Measurements from ENCODE around the gene SIN3B. TPM values are rescaled to one million over a fixed set of nuclear protein-coding genes. Genes with fewer than 3 reads are reported as not detected.

SIN3B gene
- total RNA-seq, 5 donors from 2014 or later (not counting 1 experiment from before 2014, with no cell fraction given): 76.4 to 94.5 (median 84.1) TPM

DNA sequence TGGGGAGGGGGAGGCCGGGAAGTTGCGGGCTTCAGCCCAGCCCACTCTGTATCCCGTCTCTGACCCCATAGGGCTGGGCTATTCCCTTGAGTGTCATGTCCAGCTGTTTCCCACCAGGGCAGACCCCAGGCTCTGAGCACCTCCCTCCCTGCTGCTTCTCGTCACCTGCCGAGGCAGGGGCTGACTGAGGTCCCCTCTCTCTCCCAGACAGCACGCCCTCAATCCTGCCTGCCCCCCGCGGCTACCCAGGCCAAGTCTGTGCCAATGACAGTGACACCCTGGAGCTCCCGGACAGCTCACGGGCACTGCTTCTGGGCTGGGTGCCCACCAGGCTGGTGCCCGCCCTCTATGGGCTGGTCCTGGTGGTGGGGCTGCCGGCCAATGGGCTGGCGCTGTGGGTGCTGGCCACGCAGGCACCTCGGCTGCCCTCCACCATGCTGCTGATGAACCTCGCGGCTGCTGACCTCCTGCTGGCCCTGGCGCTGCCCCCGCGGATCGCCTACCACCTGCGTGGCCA, 60.2 kb downstream of the SIN3B start:
- Mint-ChIP-seq H3K36me3 (no peaks in the 10 kb centered on the region), H3K9me3 (no peaks in the 10 kb centered on the region), H3K4me3 (no peak overlapping the region), H3K4me1 (peaks cover 7 to 18% (median 13%) of the 10 kb centered on the region in 3 donors), H3K27me3 (peaks cover 12 to 29% of the 10 kb centered on the region in 2 donors), H3K27ac (no peak overlapping the region)
- CTCF ChIA-PET: no interaction called here
- DNase-seq: no peak
- Histone ChIP-seq H3K36me3 (ENCODE audit: control insufficient read depth in 2 of 2, extremely low read depth in 1 of 2, insufficient read depth in 1 of 2, low read length in 1 of 2) (no peaks in the 10 kb centered on the region), H3K4me1 (ENCODE audit: control insufficient read depth in 1 of 2, extremely low read depth in 1 of 2, insufficient read depth in 2 of 2, low read length in 2 of 2) (peaks cover 0 to 26% of the 10 kb centered on the region in 2 experiments), H3K27me3 (replicated peaks in 1 of 2; ENCODE audit: control insufficient read depth in 2 of 2, extremely low read depth in 1 of 2, insufficient read depth in 2 of 2, low read length in 1 of 2) (peaks cover 0 to 62% of the 10 kb centered on the region in 2 experiments), H3K4me3 (ENCODE audit: control insufficient read depth in 1 of 2, extremely low read depth in 1 of 2, low read length in 1 of 2) (no peak overlapping the region), H3K27ac (ENCODE audit: low read length) (no peak overlapping the region), H3K9me3 (no peaks in the 10 kb centered on the region)
- 81% methylated on average over 22 of the region's 22 CpGs for WGBS (ENCODE audit: insufficient coverage)
- no peak for ATAC-seq (replicated peaks in 1 of 4)
- POLR2A ChIA-PET: no interaction called here

DNA sequence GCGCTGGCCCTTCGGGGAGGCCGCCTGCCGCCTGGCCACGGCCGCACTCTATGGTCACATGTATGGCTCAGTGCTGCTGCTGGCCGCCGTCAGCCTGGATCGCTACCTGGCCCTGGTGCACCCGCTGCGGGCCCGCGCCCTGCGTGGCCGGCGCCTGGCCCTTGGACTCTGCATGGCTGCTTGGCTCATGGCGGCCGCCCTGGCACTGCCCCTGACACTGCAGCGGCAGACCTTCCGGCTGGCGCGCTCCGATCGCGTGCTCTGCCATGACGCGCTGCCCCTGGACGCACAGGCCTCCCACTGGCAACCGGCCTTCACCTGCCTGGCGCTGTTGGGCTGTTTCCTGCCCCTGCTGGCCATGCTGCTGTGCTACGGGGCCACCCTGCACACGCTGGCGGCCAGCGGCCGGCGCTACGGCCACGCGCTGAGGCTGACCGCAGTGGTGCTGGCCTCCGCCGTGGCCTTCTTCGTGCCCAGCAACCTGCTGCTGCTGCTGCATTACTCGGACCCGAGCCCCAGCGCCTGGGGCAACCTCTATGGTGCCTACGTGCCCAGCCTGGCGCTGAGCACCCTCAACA, 60.8 kb downstream of the SIN3B start:
- no peak overlapping the region for H3K4me3 ChIP-seq (ENCODE audit: control insufficient read depth in 1 of 2, extremely low read depth in 1 of 2, low read length in 1 of 2)
- H3K27me3 Mint-ChIP-seq: peaks cover 17 to 34% of the 10 kb centered on the region in 2 donors
- H3K27ac Mint-ChIP-seq: no peak overlapping the region
- POLR2A ChIA-PET: no interaction called here
- DNase-seq (no peak), ATAC-seq (replicated peaks in 1 of 4) (no peak)
- H3K4me1 Mint-ChIP-seq: peaks cover 7 to 20% (median 13%) of the 10 kb centered on the region in 3 donors
- no peaks in the 10 kb centered on the region for H3K36me3 Mint-ChIP-seq
- no peaks in the 10 kb centered on the region for H3K9me3 Mint-ChIP-seq
- H3K27ac ChIP-seq (ENCODE audit: low read length): no peak overlapping the region
- peaks cover 0 to 26% of the 10 kb centered on the region in 2 experiments for H3K4me1 ChIP-seq (ENCODE audit: control insufficient read depth in 1 of 2, extremely low read depth in 1 of 2, insufficient read depth in 2 of 2, low read length in 2 of 2)
- no peaks in the 10 kb centered on the region for H3K9me3 ChIP-seq
- CTCF ChIA-PET: no interaction called here
- H3K27me3 ChIP-seq (replicated peaks in 1 of 2; ENCODE audit: control insufficient read depth in 2 of 2, extremely low read depth in 1 of 2, insufficient read depth in 2 of 2, low read length in 1 of 2): peaks cover 0 to 68% of the 10 kb centered on the region in 2 experiments
- H3K4me3 Mint-ChIP-seq: no peak overlapping the region
- WGBS (ENCODE audit: insufficient coverage): 98% methylated on average over 48 of the region's 48 CpGs
- no peaks in the 10 kb centered on the region for H3K36me3 ChIP-seq (ENCODE audit: control insufficient read depth in 2 of 2, extremely low read depth in 1 of 2, insufficient read depth in 1 of 2, low read length in 1 of 2)

DNA sequence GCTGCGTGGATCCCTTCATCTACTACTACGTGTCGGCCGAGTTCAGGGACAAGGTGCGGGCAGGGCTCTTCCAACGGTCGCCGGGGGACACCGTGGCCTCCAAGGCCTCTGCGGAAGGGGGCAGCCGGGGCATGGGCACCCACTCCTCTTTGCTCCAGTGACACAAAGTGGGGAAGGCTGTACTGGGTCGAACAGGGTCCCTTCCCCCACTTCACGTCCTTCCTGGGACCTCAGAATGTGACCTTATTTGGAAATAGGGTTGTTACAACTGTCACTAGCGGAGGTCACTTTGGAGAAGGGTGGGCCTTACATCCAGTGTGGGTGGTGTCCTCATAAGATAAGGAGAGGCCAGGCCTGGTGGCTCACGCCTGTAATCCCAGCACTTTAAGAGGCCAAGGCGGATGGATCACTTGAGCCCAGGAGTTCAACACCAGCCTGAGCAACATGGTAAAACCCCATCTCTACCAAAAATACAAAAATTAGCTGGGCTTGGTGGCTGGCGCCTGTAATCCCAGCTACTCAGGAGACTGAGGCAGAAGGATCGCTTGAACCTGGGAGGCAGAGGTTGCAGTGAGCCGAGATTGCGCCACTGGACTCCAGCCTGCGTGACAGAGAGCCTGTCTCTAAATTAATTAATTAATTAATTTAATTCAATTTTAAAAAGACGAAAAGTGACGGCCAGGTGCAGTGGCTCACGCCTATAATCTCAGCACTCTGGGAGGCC, 61.4 kb downstream of the SIN3B start:
- peaks cover 0 to 26% of the 10 kb centered on the region in 2 experiments for H3K4me1 ChIP-seq (ENCODE audit: control insufficient read depth in 1 of 2, extremely low read depth in 1 of 2, insufficient read depth in 2 of 2, low read length in 2 of 2)
- WGBS (ENCODE audit: insufficient coverage): 97% methylated on average over 8 of the region's 24 CpGs
- CTCF ChIA-PET: no interaction called here
- Mint-ChIP-seq H3K36me3 (no peaks in the 10 kb centered on the region), H3K4me1 (peaks cover 7 to 23% (median 15%) of the 10 kb centered on the region in 3 donors), H3K4me3 (no peak overlapping the region), H3K27ac (no peak overlapping the region), H3K9me3 (no peaks in the 10 kb centered on the region), H3K27me3 (peaks cover 24 to 40% of the 10 kb centered on the region in 2 donors)
- POLR2A ChIA-PET: no interaction called here
- ATAC-seq (replicated peaks in 1 of 4) (no peak), DNase-seq (no peak)
- no peak overlapping the region for H3K27ac ChIP-seq (ENCODE audit: low read length)
- H3K27me3 ChIP-seq (replicated peaks in 1 of 2; ENCODE audit: control insufficient read depth in 2 of 2, extremely low read depth in 1 of 2, insufficient read depth in 2 of 2, low read length in 1 of 2): peaks cover 5 to 70% of the 10 kb centered on the region in 2 experiments
- no peaks in the 10 kb centered on the region for H3K9me3 ChIP-seq
- H3K4me3 ChIP-seq (ENCODE audit: control insufficient read depth in 1 of 2, extremely low read depth in 1 of 2, low read length in 1 of 2): no peak overlapping the region
- no peaks in the 10 kb centered on the region for H3K36me3 ChIP-seq (ENCODE audit: control insufficient read depth in 2 of 2, extremely low read depth in 1 of 2, insufficient read depth in 1 of 2, low read length in 1 of 2)

DNA sequence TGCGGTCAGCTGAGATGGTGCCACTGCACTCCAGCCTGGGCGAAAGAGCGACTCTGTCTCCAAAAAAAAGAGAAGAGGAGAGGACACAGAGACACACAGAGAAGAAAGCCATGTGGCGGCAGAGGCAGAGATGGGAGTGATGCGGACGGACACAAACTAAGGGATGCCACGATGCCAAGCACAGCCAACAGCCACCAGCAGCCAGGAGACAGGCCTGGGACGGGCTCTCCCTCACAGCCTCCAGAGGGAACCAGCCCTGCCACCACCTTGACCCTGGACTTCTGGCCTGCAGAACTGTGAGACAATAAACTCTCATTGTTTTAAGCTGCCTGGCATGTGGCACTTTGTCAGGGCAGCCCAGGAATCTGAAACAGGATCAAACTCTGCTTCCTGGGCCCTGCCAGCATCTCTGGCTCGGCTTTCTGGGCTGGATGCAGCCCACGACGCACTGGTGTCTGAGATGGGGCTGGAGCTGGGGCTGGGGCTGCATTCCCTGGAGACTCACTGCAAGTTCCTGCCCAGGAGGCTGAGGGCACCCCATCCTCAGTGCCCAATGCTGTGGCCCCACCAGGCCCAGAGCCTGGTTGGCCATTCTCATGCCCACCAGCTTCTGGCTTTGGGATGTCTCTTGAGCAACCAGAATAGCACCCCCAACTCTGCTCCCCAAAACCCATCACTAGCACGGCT, 62.6 kb downstream of the SIN3B start:
- no peaks in the 10 kb centered on the region for H3K36me3 ChIP-seq (ENCODE audit: control insufficient read depth in 2 of 2, extremely low read depth in 1 of 2, insufficient read depth in 1 of 2, low read length in 1 of 2)
- H3K4me3 Mint-ChIP-seq: no peak overlapping the region
- ChIA-PET CTCF (no interaction called here), POLR2A (no interaction called here)
- peaks cover 2 to 37% of the 10 kb centered on the region in 2 experiments for H3K4me1 ChIP-seq (ENCODE audit: control insufficient read depth in 1 of 2, extremely low read depth in 1 of 2, insufficient read depth in 2 of 2, low read length in 2 of 2)
- peaks cover 25 to 42% of the 10 kb centered on the region in 2 donors for H3K27me3 Mint-ChIP-seq
- H3K27ac Mint-ChIP-seq: no peak overlapping the region
- H3K36me3 Mint-ChIP-seq: no peaks in the 10 kb centered on the region
- no peak overlapping the region for H3K27ac ChIP-seq (ENCODE audit: low read length)
- no peaks in the 10 kb centered on the region for H3K9me3 ChIP-seq
- 88% methylated on average over 10 of the region's 12 CpGs for WGBS (ENCODE audit: insufficient coverage)
- ATAC-seq (replicated peaks in 1 of 4): no peak
- H3K4me1 Mint-ChIP-seq: peaks cover 7 to 26% (median 17%) of the 10 kb centered on the region in 3 donors
- no peaks in the 10 kb centered on the region for H3K9me3 Mint-ChIP-seq
- no peak overlapping the region for H3K4me3 ChIP-seq (ENCODE audit: control insufficient read depth in 1 of 2, extremely low read depth in 1 of 2, low read length in 1 of 2)
- DNase-seq: no peak
- H3K27me3 ChIP-seq (replicated peaks in 1 of 2; ENCODE audit: control insufficient read depth in 2 of 2, extremely low read depth in 1 of 2, insufficient read depth in 2 of 2, low read length in 1 of 2): peaks cover 6 to 74% of the 10 kb centered on the region in 2 experiments

DNA sequence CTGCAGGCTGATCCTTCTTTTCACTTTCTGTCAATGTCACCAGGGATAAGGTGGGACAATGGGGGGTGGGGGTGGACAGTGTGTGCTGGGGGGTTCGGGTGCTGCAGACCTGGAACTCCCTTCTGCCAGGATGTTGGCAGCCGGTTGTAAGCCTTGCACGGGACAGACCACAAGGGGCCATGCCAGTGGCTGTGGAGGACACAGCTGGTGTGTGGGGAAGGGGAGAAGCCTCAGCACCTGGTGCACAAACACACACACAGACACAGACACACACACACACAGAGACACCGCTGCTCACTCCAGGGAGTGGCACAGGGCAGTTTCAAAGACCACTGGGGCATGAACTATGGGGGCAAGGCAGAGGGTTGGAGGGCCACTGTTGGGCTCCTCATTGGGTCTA, 63.2 kb downstream of the SIN3B start:
- H3K4me1 ChIP-seq (ENCODE audit: control insufficient read depth in 1 of 2, extremely low read depth in 1 of 2, insufficient read depth in 2 of 2, low read length in 2 of 2): peaks cover 2 to 41% of the 10 kb centered on the region in 2 experiments

DNA sequence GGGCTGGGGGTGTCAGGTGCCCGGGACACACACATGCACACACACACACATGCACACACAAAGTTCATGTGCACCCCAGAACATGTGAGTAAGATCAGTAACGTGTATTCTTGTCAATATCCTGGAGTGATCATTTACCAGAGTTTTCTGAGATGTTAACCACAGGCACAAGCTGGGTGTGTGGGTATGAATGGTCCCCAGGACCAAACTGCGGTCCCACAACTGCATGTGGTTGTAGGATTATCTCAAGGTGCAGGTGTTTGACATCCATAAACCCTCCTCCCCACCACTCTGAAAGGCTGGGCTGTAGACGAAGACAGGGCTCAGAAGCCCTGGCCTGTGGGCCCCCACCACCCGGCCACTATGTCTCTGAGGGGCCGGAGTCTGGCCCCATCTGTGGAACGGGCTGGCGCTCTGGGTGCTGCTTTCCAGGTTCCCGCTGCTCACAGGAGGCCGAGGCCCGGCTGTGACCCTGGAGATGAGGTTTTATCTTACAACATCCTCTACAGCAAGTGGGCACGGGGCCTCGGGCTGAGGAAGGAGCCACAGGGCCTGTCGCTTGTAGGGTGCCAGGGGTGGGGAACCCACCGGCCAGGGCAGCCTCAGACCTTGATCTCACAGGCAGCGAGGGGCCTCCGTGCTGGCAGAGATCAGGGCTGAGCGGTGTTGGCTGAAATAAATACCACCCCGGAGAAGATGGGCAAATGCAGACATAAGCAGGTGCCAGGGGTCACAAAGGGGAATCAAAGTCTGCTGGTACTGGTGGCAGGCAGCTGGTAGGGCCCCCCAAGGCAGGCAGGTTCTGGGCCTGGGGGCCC, 63.9 kb downstream of the SIN3B start:
- Histone ChIP-seq H3K27me3 (replicated peaks in 1 of 2; ENCODE audit: control insufficient read depth in 2 of 2, extremely low read depth in 1 of 2, insufficient read depth in 2 of 2, low read length in 1 of 2) (peaks cover 6 to 67% of the 10 kb centered on the region in 2 experiments), H3K4me1 (ENCODE audit: control insufficient read depth in 1 of 2, extremely low read depth in 1 of 2, insufficient read depth in 2 of 2, low read length in 2 of 2) (peaks cover 2 to 45% of the 10 kb centered on the region in 2 experiments), H3K36me3 (ENCODE audit: control insufficient read depth in 2 of 2, extremely low read depth in 1 of 2, insufficient read depth in 1 of 2, low read length in 1 of 2) (no peaks in the 10 kb centered on the region), H3K9me3 (no peaks in the 10 kb centered on the region), H3K4me3 (ENCODE audit: control insufficient read depth in 1 of 2, extremely low read depth in 1 of 2, low read length in 1 of 2) (no peak overlapping the region), H3K27ac (ENCODE audit: low read length) (no peak overlapping the region)
- H3K4me1 Mint-ChIP-seq: peaks cover 9 to 26% (median 17%) of the 10 kb centered on the region in 3 donors
- ATAC-seq (replicated peaks in 1 of 4): no peak
- no peak for DNase-seq
- H3K36me3 Mint-ChIP-seq: no peaks in the 10 kb centered on the region
- ChIA-PET CTCF (no interaction called here), POLR2A (no interaction called here)
- 45% methylated on average over 11 of the region's 19 CpGs for WGBS (ENCODE audit: insufficient coverage)
- H3K4me3 Mint-ChIP-seq: no peak overlapping the region
- H3K27me3 Mint-ChIP-seq: peaks cover 25 to 42% of the 10 kb centered on the region in 2 donors
- no peaks in the 10 kb centered on the region for H3K9me3 Mint-ChIP-seq
- H3K27ac Mint-ChIP-seq: no peak overlapping the region

More for the DNA sequence above, 63.2 kb downstream of the SIN3B start:
- Histone ChIP-seq H3K27me3 (replicated peaks in 1 of 2; ENCODE audit: control insufficient read depth in 2 of 2, extremely low read depth in 1 of 2, insufficient read depth in 2 of 2, low read length in 1 of 2) (peaks cover 6 to 73% of the 10 kb centered on the region in 2 experiments), H3K36me3 (ENCODE audit: control insufficient read depth in 2 of 2, extremely low read depth in 1 of 2, insufficient read depth in 1 of 2, low read length in 1 of 2) (no peaks in the 10 kb centered on the region), H3K4me3 (ENCODE audit: control insufficient read depth in 1 of 2, extremely low read depth in 1 of 2, low read length in 1 of 2) (no peak overlapping the region), H3K9me3 (no peaks in the 10 kb centered on the region), H3K27ac (ENCODE audit: low read length) (no peak overlapping the region)
- POLR2A ChIA-PET: no interaction called here
- H3K4me1 Mint-ChIP-seq: peaks cover 7 to 26% (median 17%) of the 10 kb centered on the region in 3 donors
- peak overlapping the region in 1 of 2 donors; percentile 36 for H3K27ac Mint-ChIP-seq
- no peak overlapping the region for H3K4me3 Mint-ChIP-seq
- H3K27me3 Mint-ChIP-seq: peaks cover 25 to 42% of the 10 kb centered on the region in 2 donors
- ATAC-seq (replicated peaks in 1 of 4) (no peak), DNase-seq (no peak)
- H3K9me3 Mint-ChIP-seq: no peaks in the 10 kb centered on the region
- WGBS (ENCODE audit: insufficient coverage): no CpG with 5 or more reads among the region's 4 CpGs
- CTCF ChIA-PET: no interaction called here
- no peaks in the 10 kb centered on the region for H3K36me3 Mint-ChIP-seq
